Mesenchymal stem cell (in vitro differentiated cells and primary cell): ENCODE measurements around the gene TRMT61A.
A peak's percentile ranks its signal among the peaks of the same experiment; 100 is the strongest.

ENCODE experiments used
- DNase-seq: peaks from one replicate; pipeline ENCODE4 v3.0.0-alpha.2; 2013
- H2AFZ ChIP-seq: one replicate; pipeline ENCODE4 v1.6.1; 2013; ENCODE audit warnings: low read depth, mild to moderate bottlenecking, control low read depth, inconsistent platforms, low read length, moderate library complexity
- H2AK5ac ChIP-seq: 2 replicates; pipeline ENCODE4 v1.6.1; 2013; ENCODE audit warnings: low read length, moderate library complexity, mild to moderate bottlenecking, inconsistent platforms; ENCODE audit not compliant: severe bottlenecking
- H2BK120ac ChIP-seq: one replicate; pipeline ENCODE4 v1.6.1; 2013; ENCODE audit warnings: low read depth, mild to moderate bottlenecking, inconsistent platforms, low read length, moderate library complexity
- H2BK12ac ChIP-seq, 2 experiments: one replicate each; pipeline ENCODE4 v1.6.1; 2013; ENCODE audit warnings: inconsistent platforms in 2 of 2, low read length in 2 of 2, mild to moderate bottlenecking in 2 of 2, moderate library complexity in 2 of 2, control low read depth in 1 of 2
- H2BK15ac ChIP-seq: one replicate; pipeline ENCODE4 v1.6.1; 2013; ENCODE audit warnings: mild to moderate bottlenecking, low read depth, inconsistent platforms; ENCODE audit not compliant: poor library complexity, severe bottlenecking
- H2BK5ac ChIP-seq: 2 replicates; pipeline ENCODE4 v1.6.1; 2013; ENCODE audit warnings: low read depth, mild to moderate bottlenecking, low read length, control low read depth, inconsistent platforms; ENCODE audit not compliant: poor library complexity, severe bottlenecking
- H3K14ac ChIP-seq, 2 experiments: one replicate each; pipeline ENCODE4 v1.6.1; 2013; ENCODE audit warnings: inconsistent platforms in 2 of 2, low read length in 2 of 2, control low read depth in 1 of 2, mild to moderate bottlenecking in 1 of 2, moderate library complexity in 1 of 2
- H3K18ac ChIP-seq, 2 experiments: one replicate each; pipeline ENCODE4 v1.6.1; 2013; ENCODE audit warnings: inconsistent platforms in 2 of 2, low read length in 2 of 2, control low read depth in 1 of 2, low read depth in 1 of 2, mild to moderate bottlenecking in 1 of 2
- H3K23ac ChIP-seq, 2 experiments: one replicate each; pipeline ENCODE4 v1.6.1; 2013; ENCODE audit warnings: inconsistent platforms in 2 of 2, low read length in 2 of 2, mild to moderate bottlenecking in 2 of 2, moderate library complexity in 2 of 2, control low read depth in 1 of 2
- H3K27ac ChIP-seq: 2 replicates; pipeline ENCODE4 v1.5.1; 2013; ENCODE audit warnings: mild to moderate bottlenecking, moderate library complexity, low read length, control low read depth, inconsistent platforms; ENCODE audit not compliant: poor library complexity, severe bottlenecking
- H3K27me3 ChIP-seq, 2 experiments: 2 replicates each; pipeline versions ENCODE4 v1.6.1 to v1.7.0; 2013; ENCODE audit warnings: low read length in 2 of 2, mild to moderate bottlenecking in 2 of 2, moderate library complexity in 2 of 2, control low read depth in 1 of 2, inconsistent platforms in 1 of 2; ENCODE audit not compliant: control insufficient read depth in 1 of 2, insufficient read depth in 1 of 2
- H3K36me3 ChIP-seq, 2 experiments: 2 replicates each; pipeline versions ENCODE4 v1.6.1 to v1.7.0; 2013; ENCODE audit warnings: low read length in 2 of 2, control low read depth in 1 of 2, inconsistent platforms in 1 of 2, low read depth in 1 of 2, mild to moderate bottlenecking in 1 of 2; ENCODE audit not compliant: insufficient read depth in 2 of 2, control insufficient read depth in 1 of 2
- H3K4ac ChIP-seq, 2 experiments: one replicate each; pipeline ENCODE4 v1.6.1; 2013; ENCODE audit warnings: inconsistent platforms in 2 of 2, low read length in 2 of 2, mild to moderate bottlenecking in 2 of 2, moderate library complexity in 2 of 2, control low read depth in 1 of 2, low read depth in 1 of 2
- H3K4me1 ChIP-seq: 2 replicates; pipeline ENCODE4 v1.6.1; 2013; ENCODE audit warnings: low read depth, low read length, control low read depth; ENCODE audit not compliant: control insufficient read depth, insufficient read depth
- H3K4me2 ChIP-seq: 2 replicates; pipeline ENCODE4 v1.6.1; 2013; ENCODE audit warnings: low read length, mild to moderate bottlenecking, inconsistent platforms; ENCODE audit not compliant: poor library complexity, severe bottlenecking
- H3K4me3 ChIP-seq, 2 experiments: 2 replicates each; pipeline versions ENCODE4 v1.5.1 to v1.7.0; 2013; ENCODE audit warnings: low read length in 2 of 2, mild to moderate bottlenecking in 2 of 2, control low read depth in 1 of 2, low read depth in 1 of 2; ENCODE audit not compliant: insufficient read depth in 1 of 2
- H3K79me1 ChIP-seq: replicated peaks from 2 replicates; pipeline ENCODE4 v1.6.1; 2013; ENCODE audit warnings: mild to moderate bottlenecking, control low read depth, low read length, inconsistent platforms; ENCODE audit not compliant: poor library complexity, severe bottlenecking
- H3K9ac ChIP-seq: 2 replicates; pipeline ENCODE4 v1.7.0; 2013; ENCODE audit warnings: mild to moderate bottlenecking, low read length, moderate library complexity
- H3K9me3 ChIP-seq: 2 replicates; pipeline ENCODE4 v1.7.0; 2013; ENCODE audit warnings: mild to moderate bottlenecking, low read length; ENCODE audit not compliant: control insufficient read depth
- H4K8ac ChIP-seq: one replicate; pipeline ENCODE4 v1.6.1; 2013; ENCODE audit warnings: inconsistent platforms, mild to moderate bottlenecking, low read length, moderate library complexity
- H4K91ac ChIP-seq: one replicate; pipeline ENCODE4 v1.6.1; 2013; ENCODE audit warnings: mild to moderate bottlenecking, low read length, inconsistent platforms
- WGBS: methylation state at CpG from one replicate; pipeline ENCODE4 v1.1.7; 2013; ENCODE audit warnings: mixed read lengths; 5-methylcytosine and 5-hydroxymethylcytosine counted together

The TRMT61A gene

GRCh38 chr14:103502877-103503276 is 26.1 kb upstream of the TRMT61A start:
- Histone ChIP-seq H2BK12ac (no peak overlapping the region), H3K27me3 (no peaks in the 10 kb centered on the region), H2AK5ac (no peak overlapping the region), H4K8ac (no peak overlapping the region), H3K4me2 (no peak overlapping the region), H4K91ac (no peak overlapping the region), H3K9me3 (no peaks in the 10 kb centered on the region), H3K4me3 (no peak overlapping the region), H3K79me1 (peaks cover 43% of the 10 kb centered on the region), H2BK5ac (no peak overlapping the region), H3K14ac (no peak overlapping the region), H3K23ac (no peak overlapping the region), H3K18ac (no peak overlapping the region), H3K4ac (no peak overlapping the region), H2BK15ac (no peak overlapping the region), H2BK120ac (no peak overlapping the region), H3K36me3 (peaks cover 60 to 91% of the 10 kb centered on the region in 2 experiments), H3K4me1 (peaks cover 4% of the 10 kb centered on the region), H2AFZ (no peak overlapping the region), H3K27ac (no peak overlapping the region), H3K9ac (no peak overlapping the region)
- over 99% methylated on average over 15 of the region's 18 CpGs for WGBS
- no peak for DNase-seq

- H3K4ac ChIP-seq: no peak overlapping the region
- H3K9me3 ChIP-seq: no peaks in the 10 kb centered on the region
- H3K4me1 ChIP-seq: peaks cover 4% of the 10 kb centered on the region
- peaks cover 61 to 91% of the 10 kb centered on the region in 2 experiments for H3K36me3 ChIP-seq
- H3K23ac ChIP-seq: no peak overlapping the region
- peaks cover 43% of the 10 kb centered on the region for H3K79me1 ChIP-seq
- H3K14ac ChIP-seq: no peak overlapping the region
- no peak overlapping the region for H2AK5ac ChIP-seq
- H2BK120ac ChIP-seq: no peak overlapping the region
- no peaks in the 10 kb centered on the region for H3K27me3 ChIP-seq
- H2BK5ac ChIP-seq: no peak overlapping the region
- no peak overlapping the region for H3K4me2 ChIP-seq
- no peak overlapping the region for H2AFZ ChIP-seq
- no peak overlapping the region for H3K18ac ChIP-seq
- H2BK12ac ChIP-seq: no peak overlapping the region
- no peak overlapping the region for H4K8ac ChIP-seq
- no peak overlapping the region for H2BK15ac ChIP-seq
- no peak overlapping the region for H4K91ac ChIP-seq
- peak overlapping the region; percentile 36 for H3K9ac ChIP-seq
- H3K27ac ChIP-seq: no peak overlapping the region
- 97% methylated on average over 12 of the region's 12 CpGs for WGBS
- H3K4me3 ChIP-seq: no peak overlapping the region
- DNase-seq: no peak
Observed at GRCh38 chr14:103503296-103503695, 25.7 kb upstream of the TRMT61A start.

GRCh38 chr14:103504991-103505565 is 23.9 kb upstream of the TRMT61A start:
- Histone ChIP-seq H3K9ac (no peak overlapping the region), H3K9me3 (no peaks in the 10 kb centered on the region), H3K14ac (no peak overlapping the region), H3K79me1 (peaks cover 41% of the 10 kb centered on the region), H3K27me3 (no peaks in the 10 kb centered on the region), H3K36me3 (peaks cover 75 to 93% of the 10 kb centered on the region in 2 experiments), H3K4ac (no peak overlapping the region), H4K8ac (no peak overlapping the region), H2BK12ac (no peak overlapping the region), H2BK5ac (no peak overlapping the region), H2BK15ac (no peak overlapping the region), H3K27ac (no peak overlapping the region), H2BK120ac (no peak overlapping the region), H4K91ac (no peak overlapping the region), H3K23ac (no peak overlapping the region), H2AFZ (no peak overlapping the region), H3K18ac (no peak overlapping the region), H2AK5ac (no peak overlapping the region), H3K4me1 (peaks cover 2% of the 10 kb centered on the region), H3K4me3 (no peak overlapping the region), H3K4me2 (no peak overlapping the region)
- peak; percentile 22 for DNase-seq
- WGBS: 84% methylated on average over 8 of the region's 8 CpGs

- H3K9me3 ChIP-seq: no peaks in the 10 kb centered on the region
Observed at GRCh38 chr14:103507751-103508150, 21.2 kb upstream of the TRMT61A start.

More at GRCh38 chr14:103507751-103508150, 21.2 kb upstream of the TRMT61A start:
- Histone ChIP-seq H4K91ac (no peak overlapping the region), H3K4me3 (no peak overlapping the region), H3K18ac (no peak overlapping the region), H3K4me1 (peaks cover 3% of the 10 kb centered on the region), H3K36me3 (peaks cover 76 to 89% of the 10 kb centered on the region in 2 experiments), H3K79me1 (peaks cover 24% of the 10 kb centered on the region), H2BK15ac (no peak overlapping the region), H3K27me3 (no peaks in the 10 kb centered on the region), H3K14ac (no peak overlapping the region), H3K9ac (no peak overlapping the region), H2AK5ac (no peak overlapping the region), H3K4ac (no peak overlapping the region), H2BK12ac (no peak overlapping the region), H3K23ac (no peak overlapping the region), H3K27ac (no peak overlapping the region), H2BK120ac (no peak overlapping the region), H3K4me2 (no peak overlapping the region), H4K8ac (no peak overlapping the region), H2BK5ac (no peak overlapping the region), H2AFZ (no peak overlapping the region)
- no peak for DNase-seq
- WGBS: 94% methylated on average over 3 of the region's 3 CpGs
